PC-3 (cell line): ENCODE data around the gene CRYAA. TPM values are rescaled to one million over a fixed set of nuclear protein-coding genes. Genes with fewer than 3 reads are reported as not detected.

Experiments
- ATAC-seq: fragments of 200-7000 bp; cut with Tn5 transposase; 2 replicates; pipeline ENCODE4 v1.9.1; 2020; ENCODE audit warnings: mild to moderate bottlenecking, moderate library complexity
- BruUV-seq: library from RNA; stranded (reverse); fragments of 400-500 nt; replicated peaks from 2 replicates; lab custom pipeline; 2021; lab: Mats Ljungman, UMichigan
- CTCF ChIA-PET: fragments of 300-600 bp; sonication (Branson Sonifier 250); formaldehyde crosslinking; loops from one replicate; lab custom pipeline; 2022; ENCODE audit warnings: antibody characterized with exemption; lab: Charles Lee
- POLR2A ChIA-PET: fragments of 300-600 bp; sonication (Branson Sonifier 250); formaldehyde crosslinking; loops from one replicate; lab custom pipeline; 2022; ENCODE audit warnings: antibody characterized with exemption; ENCODE audit not compliant: unreplicated experiment; lab: Charles Lee
- DNase-seq: peaks from one replicate; pipeline ENCODE4 v3.0.0-alpha.2; 2015
- H2AFZ ChIP-seq: fragments of 300-600 bp; sonication (generic); 2 replicates; pipeline ENCODE4 v1.6.0; 2016; ENCODE audit warnings: antibody characterized with exemption, low read length
- H3F3A ChIP-seq: fragments of 300-600 bp; sonication (generic); one replicate; pipeline ENCODE4 v1.6.0; 2017; ENCODE audit warnings: antibody characterized with exemption, low read length, control low read depth, mild to moderate bottlenecking; ENCODE audit not compliant: unreplicated experiment
- H3K27ac ChIP-seq: fragments of 300-600 bp; sonication (generic); 2 replicates; pipeline ENCODE4 v1.5.1; 2016; ENCODE audit warnings: mild to moderate bottlenecking, low read length
- H3K27me3 ChIP-seq: fragments of 300-600 bp; sonication (generic); 2 replicates; pipeline ENCODE4 v1.6.1; 2016; ENCODE audit warnings: low read length, mixed read lengths
- H3K36me3 ChIP-seq: fragments of 300-600 bp; sonication (generic); 2 replicates; pipeline ENCODE4 v1.6.1; 2016; ENCODE audit warnings: low read depth, mixed run types, low read length, mixed read lengths
- H3K4me1 ChIP-seq: fragments of 300-600 bp; sonication (generic); 2 replicates; pipeline ENCODE4 v1.5.1; 2016; ENCODE audit warnings: low read length; ENCODE audit not compliant: insufficient read depth
- H3K4me2 ChIP-seq: fragments of 300-600 bp; sonication (generic); 2 replicates; pipeline ENCODE4 v1.6.0; 2016; ENCODE audit warnings: low read length
- H3K4me3 ChIP-seq: fragments of 300-600 bp; sonication (generic); 2 replicates; pipeline ENCODE4 v1.5.1; 2016; ENCODE audit warnings: mild to moderate bottlenecking, low read length, mixed read lengths
- H3K79me2 ChIP-seq: fragments of 300-600 bp; sonication (generic); 2 replicates; pipeline ENCODE4 v1.6.1; 2017; ENCODE audit warnings: low read length, mixed read lengths
- H3K9ac ChIP-seq: fragments of 300-600 bp; sonication (generic); 2 replicates; pipeline ENCODE4 v1.6.0; 2016; ENCODE audit warnings: mild to moderate bottlenecking, low read length
- H3K9me2 ChIP-seq: fragments of 300-600 bp; sonication (generic); replicated peaks from 2 replicates; pipeline ENCODE4 v1.6.1; 2016; ENCODE audit warnings: mixed run types, low read length, mixed read lengths
- H3K9me3 ChIP-seq: fragments of 300-600 bp; sonication (generic); 2 replicates; pipeline ENCODE4 v1.6.1; 2016; ENCODE audit warnings: low read length, mixed read lengths
- H4K20me1 ChIP-seq: fragments of 300-600 bp; sonication (generic); 2 replicates; pipeline ENCODE4 v1.6.1; 2016; ENCODE audit warnings: low read length, mixed read lengths
- CTCF ChIP-seq: fragments of 300-600 bp; sonication (generic); conservative IDR thresholded peaks from 2 replicates; pipeline ENCODE4 v1.5.1; 2017; ENCODE audit warnings: antibody characterized with exemption, low read depth, mild to moderate bottlenecking, low read length
- EZH2 ChIP-seq: fragments of 300-600 bp; sonication (generic); IDR thresholded peaks from one replicate; pipeline ENCODE4 v1.6.1; 2017; ENCODE audit warnings: antibody characterized with exemption, mild to moderate bottlenecking, low read length; ENCODE audit not compliant: unreplicated experiment
- EZH2phosphoT487 ChIP-seq: fragments of 300-600 bp; sonication (generic); IDR thresholded peaks from 2 replicates; pipeline ENCODE4 v1.6.1; 2018; ENCODE audit warnings: mild to moderate bottlenecking, antibody characterized with exemption, low read length, borderline replicate concordance
- intact Hi-C: fragments of 100-400 bp; cut with micrococcal nuclease; formaldehyde crosslinking; loops from 2 replicates; pipeline ENCODE4 v1.9.0; 2023
- total RNA-seq: library from RNA; depleted of rRNA; stranded (reverse); fragments of >200 nt; gene quantifications from 2 replicates; pipeline ENCODE4 v1.2.3, GENCODE V29; 2014

Gene CRYAA
- total RNA-seq, 1 experiment from 2014 or later = not detected

DNA sequence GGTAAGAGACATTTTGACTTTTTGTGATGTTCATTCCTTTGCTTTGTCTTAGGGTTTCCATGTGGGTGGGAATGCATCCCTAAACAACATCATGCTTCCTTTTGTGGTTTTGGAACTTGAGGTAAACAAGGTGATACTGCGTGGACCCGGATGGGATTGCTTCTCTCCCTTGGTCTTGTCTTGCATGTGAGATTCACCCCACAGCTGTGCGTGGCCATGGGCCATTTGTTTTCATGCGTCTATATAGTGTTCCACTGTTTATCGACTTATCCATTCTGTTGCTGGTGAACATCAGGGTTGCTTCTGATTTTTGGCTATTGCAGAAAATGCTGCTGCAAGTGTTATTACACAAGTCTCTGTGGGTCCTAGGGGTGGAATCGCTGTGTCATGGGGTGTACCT is 21.1 kb downstream of the CRYAA start:
- ATAC-seq (no peak), DNase-seq (no peak)
- BruUV-seq = no TSS peak
- no peak overlapping the region for H3K4me3 ChIP-seq
- H3K4me2 ChIP-seq = no peak overlapping the region
- TF ChIP-seq EZH2phosphoT487 (no peak), EZH2 (no peak), CTCF (no peak)
- CTCF ChIA-PET = no interaction called here
- H3K27ac ChIP-seq = no peak overlapping the region
- intact Hi-C loops = no loop called here
- H3K79me2 ChIP-seq = no peaks in the 10 kb centered on the region
- H3F3A ChIP-seq = no peaks in the 10 kb centered on the region
- no peaks in the 10 kb centered on the region for H4K20me1 ChIP-seq
- H2AFZ ChIP-seq = no peak overlapping the region
- H3K36me3 ChIP-seq = no peaks in the 10 kb centered on the region
- peaks cover 18% of the 10 kb centered on the region for H3K4me1 ChIP-seq
- POLR2A ChIA-PET = no interaction called here
- H3K9me3 ChIP-seq = no peaks in the 10 kb centered on the region
- no peaks in the 10 kb centered on the region for H3K27me3 ChIP-seq
- H3K9me2 ChIP-seq = no peaks in the 10 kb centered on the region
- H3K9ac ChIP-seq = no peak overlapping the region

DNA sequence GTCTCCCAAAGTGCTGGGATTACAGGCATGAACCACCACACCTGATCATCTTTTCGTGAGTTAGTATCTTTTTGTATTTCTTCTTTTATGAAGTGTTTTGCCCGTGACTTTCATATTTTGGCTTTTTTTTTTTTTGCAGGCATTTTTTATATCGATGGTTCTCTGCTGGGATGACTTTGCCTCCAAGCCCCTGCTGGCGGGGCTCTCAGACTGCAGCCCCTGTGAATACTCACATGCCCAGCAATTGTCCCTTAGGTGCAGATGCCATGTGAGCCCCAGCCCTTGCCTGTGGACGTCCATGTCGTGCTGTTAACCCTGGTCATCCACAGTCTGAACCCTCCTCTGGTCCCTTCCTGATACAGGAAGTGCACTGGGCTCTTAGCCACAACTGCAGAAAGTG is 21.7 kb downstream of the CRYAA start:
- POLR2A ChIA-PET = no interaction called here

GRCh38 chr21:43190951-43191350 is 22.1 kb downstream of the CRYAA start:
- H3K4me1 ChIP-seq = peaks cover 26% of the 10 kb centered on the region
- no TSS peak for BruUV-seq
- no peak overlapping the region for H3K9ac ChIP-seq
- no peaks in the 10 kb centered on the region for H3K27me3 ChIP-seq
- no peaks in the 10 kb centered on the region for H3K9me2 ChIP-seq
- no peaks in the 10 kb centered on the region for H3K79me2 ChIP-seq
- TF ChIP-seq EZH2phosphoT487 (no peak), EZH2 (no peak), CTCF (no peak)
- no peaks in the 10 kb centered on the region for H3K9me3 ChIP-seq
- CTCF ChIA-PET = no interaction called here
- intact Hi-C loops = no loop called here
- no peaks in the 10 kb centered on the region for H4K20me1 ChIP-seq
- H3F3A ChIP-seq = no peaks in the 10 kb centered on the region
- no peak overlapping the region for H3K27ac ChIP-seq
- no peak overlapping the region for H3K4me3 ChIP-seq
- no peak for ATAC-seq
- H2AFZ ChIP-seq = no peak overlapping the region
- no peaks in the 10 kb centered on the region for H3K36me3 ChIP-seq
- no peak for DNase-seq
- no peak overlapping the region for H3K4me2 ChIP-seq
- POLR2A ChIA-PET = no interaction called here

More for the DNA sequence above, 21.7 kb downstream of the CRYAA start:
- Histone ChIP-seq H3K4me2 (no peak overlapping the region), H3K79me2 (no peaks in the 10 kb centered on the region), H3K4me3 (no peak overlapping the region), H3K9me3 (no peaks in the 10 kb centered on the region), H3K36me3 (no peaks in the 10 kb centered on the region), H4K20me1 (no peaks in the 10 kb centered on the region), H3F3A (no peaks in the 10 kb centered on the region), H3K9ac (no peak overlapping the region), H3K27ac (no peak overlapping the region), H3K4me1 (peaks cover 22% of the 10 kb centered on the region), H3K27me3 (no peaks in the 10 kb centered on the region), H3K9me2 (no peaks in the 10 kb centered on the region), H2AFZ (no peak overlapping the region)
- no TSS peak for BruUV-seq
- TF ChIP-seq EZH2 = no peak
- TF ChIP-seq CTCF = no peak
- no peak for TF ChIP-seq EZH2phosphoT487
- CTCF ChIA-PET = no interaction called here
- ATAC-seq = no peak
- DNase-seq = no peak
- intact Hi-C loops = no loop called here
